Inflammatory macrophage treated with lipopolysaccharide for 4 hours (primary cell): ENCODE results near the gene ADRB1.

Source experiments
- DNase-seq: peaks from one replicate; pipeline ENCODE4 v3.0.0-alpha.2; 2020

The ADRB1 gene

GRCh38 chr10:114095559-114096337 lies 52.1 kb downstream of the ADRB1 start:
- DNase-seq, result no peak
